WERI-Rb-1 (cell line): ENCODE data around the gene RFX2.

ENCODE experiments used
- DNase-seq: peaks from one replicate; pipeline ENCODE4 v3.0.0-alpha.2; 2020
- H3K27ac ChIP-seq: fragments of 250-450 bp; sonication (Bioruptor Pico); 2 replicates; pipeline ENCODE4 v1.5.1; 2020; ENCODE audit warnings: mild to moderate bottlenecking, moderate library complexity
- H3K27me3 ChIP-seq: fragments of 250-450 bp; sonication (Bioruptor Pico); 2 replicates; pipeline ENCODE4 v1.5.1; 2021; ENCODE audit warnings: mild to moderate bottlenecking, low read depth, moderate library complexity; ENCODE audit not compliant: insufficient read depth, severe bottlenecking
- H3K36me3 ChIP-seq: fragments of 250-450 bp; sonication (Bioruptor Pico); 2 replicates; pipeline ENCODE4 v1.5.1; 2020; ENCODE audit warnings: mild to moderate bottlenecking, moderate library complexity
- H3K4me3 ChIP-seq: 2 replicates; pipeline ENCODE4 v1.5.1; 2011; ENCODE audit warnings: low read depth, mild to moderate bottlenecking, control low read depth, low read length
- H3K9me3 ChIP-seq: fragments of 250-450 bp; sonication (Bioruptor Pico); 2 replicates; pipeline ENCODE4 v1.5.1; 2021; ENCODE audit warnings: mild to moderate bottlenecking, moderate library complexity; ENCODE audit not compliant: severe bottlenecking
- TF ChIP-seq, protein P1 (sequence below): IDR thresholded peaks from 2 replicates; pipeline ENCODE4 v1.5.1; 2011; ENCODE audit warnings: low read depth, mild to moderate bottlenecking, control low read depth, inconsistent platforms, low read length

The RFX2 gene

DNA sequence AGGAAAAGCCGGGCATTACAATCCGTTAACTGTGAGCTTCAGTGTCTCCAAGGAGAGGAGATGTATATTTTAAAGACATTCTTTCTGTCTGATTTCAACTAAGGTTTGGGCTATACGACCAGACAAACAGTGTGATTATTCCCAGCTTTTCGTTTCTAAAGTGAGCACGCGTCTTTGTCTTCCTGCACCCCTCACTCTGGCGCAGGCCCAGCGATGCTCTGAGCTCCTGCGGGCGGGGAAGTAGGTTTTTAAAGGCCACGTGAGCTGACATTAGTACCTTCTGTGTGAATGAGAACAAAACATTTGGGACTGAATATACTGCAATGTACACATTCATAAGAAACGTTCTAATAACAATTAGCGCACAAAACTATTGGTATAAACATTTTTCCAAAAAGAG, 117.1 kb downstream of the RFX2 start:
- H3K36me3 ChIP-seq: no peaks in the 10 kb centered on the region; the same call in 1 of the 2 replicates
- no peaks in the 10 kb centered on the region for H3K9me3 ChIP-seq
- no peak for DNase-seq
- H3K27ac ChIP-seq: no peak overlapping the region
- H3K4me3 ChIP-seq: no peak overlapping the region
- no peaks in the 10 kb centered on the region for H3K27me3 ChIP-seq
- TF ChIP-seq, protein P1, sequence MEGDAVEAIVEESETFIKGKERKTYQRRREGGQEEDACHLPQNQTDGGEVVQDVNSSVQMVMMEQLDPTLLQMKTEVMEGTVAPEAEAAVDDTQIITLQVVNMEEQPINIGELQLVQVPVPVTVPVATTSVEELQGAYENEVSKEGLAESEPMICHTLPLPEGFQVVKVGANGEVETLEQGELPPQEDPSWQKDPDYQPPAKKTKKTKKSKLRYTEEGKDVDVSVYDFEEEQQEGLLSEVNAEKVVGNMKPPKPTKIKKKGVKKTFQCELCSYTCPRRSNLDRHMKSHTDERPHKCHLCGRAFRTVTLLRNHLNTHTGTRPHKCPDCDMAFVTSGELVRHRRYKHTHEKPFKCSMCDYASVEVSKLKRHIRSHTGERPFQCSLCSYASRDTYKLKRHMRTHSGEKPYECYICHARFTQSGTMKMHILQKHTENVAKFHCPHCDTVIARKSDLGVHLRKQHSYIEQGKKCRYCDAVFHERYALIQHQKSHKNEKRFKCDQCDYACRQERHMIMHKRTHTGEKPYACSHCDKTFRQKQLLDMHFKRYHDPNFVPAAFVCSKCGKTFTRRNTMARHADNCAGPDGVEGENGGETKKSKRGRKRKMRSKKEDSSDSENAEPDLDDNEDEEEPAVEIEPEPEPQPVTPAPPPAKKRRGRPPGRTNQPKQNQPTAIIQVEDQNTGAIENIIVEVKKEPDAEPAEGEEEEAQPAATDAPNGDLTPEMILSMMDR: no peak

DNA sequence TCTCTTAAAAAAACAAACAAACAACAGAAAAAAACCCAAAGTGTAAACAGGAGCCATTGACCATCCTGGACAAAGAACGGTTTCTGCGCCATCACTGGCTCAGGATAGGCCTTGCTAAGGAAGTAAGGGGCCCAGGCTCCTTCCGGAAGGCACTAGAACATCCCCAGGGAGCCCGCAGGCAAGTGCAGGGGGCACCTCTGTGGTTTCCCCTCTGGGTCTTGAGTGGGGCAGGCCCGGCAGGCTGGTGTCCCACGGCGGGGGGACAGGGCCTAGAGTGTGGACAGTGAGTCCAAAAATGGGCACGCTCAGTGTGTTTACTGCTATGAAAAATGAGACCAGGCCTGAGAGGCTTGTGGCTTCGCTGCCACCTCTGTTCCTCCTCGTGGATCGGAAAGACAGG, 117.5 kb downstream of the RFX2 start:
- Histone ChIP-seq H3K4me3 (no peak overlapping the region), H3K27me3 (no peaks in the 10 kb centered on the region), H3K27ac (no peak overlapping the region), H3K36me3 (no peaks in the 10 kb centered on the region; the same call in 1 of the 2 replicates), H3K9me3 (no peaks in the 10 kb centered on the region)
- no peak for DNase-seq
- TF ChIP-seq, protein P1: no peak

DNA sequence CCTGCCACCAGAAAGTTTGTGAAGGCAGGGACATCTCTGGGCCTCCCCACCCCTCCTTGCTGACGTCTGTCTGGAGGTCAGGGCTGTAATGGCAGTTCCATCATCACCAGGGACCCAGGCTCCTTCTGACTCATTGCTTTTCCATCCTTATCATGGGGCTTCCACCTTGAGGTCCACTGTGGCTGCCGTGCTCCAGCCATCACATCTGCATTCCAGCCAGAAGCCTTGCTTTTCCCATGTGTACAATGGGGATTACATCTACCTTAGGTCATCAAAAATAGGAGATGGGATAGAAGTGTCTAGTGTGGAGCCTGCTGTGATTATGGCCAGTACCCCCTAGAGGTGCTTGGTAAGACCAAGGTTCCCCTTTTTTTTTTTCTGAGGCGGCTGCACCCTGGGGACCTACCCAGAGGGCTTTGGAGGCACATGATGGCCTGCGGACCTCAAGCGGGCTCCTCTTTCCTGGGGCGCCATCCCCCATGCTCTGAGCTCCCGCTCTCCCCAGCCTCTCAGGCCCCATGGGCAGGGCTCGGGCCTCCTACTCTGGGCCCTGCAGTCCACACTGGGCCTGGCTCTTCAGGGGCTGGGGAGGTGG, 119.0 kb downstream of the RFX2 start:
- Histone ChIP-seq H3K27ac (no peak overlapping the region), H3K36me3 (no peaks in the 10 kb centered on the region; the same call in 1 of the 2 replicates), H3K9me3 (no peaks in the 10 kb centered on the region), H3K4me3 (no peak overlapping the region), H3K27me3 (no peaks in the 10 kb centered on the region)
- TF ChIP-seq, protein P1: no peak
- DNase-seq: no peak

DNA sequence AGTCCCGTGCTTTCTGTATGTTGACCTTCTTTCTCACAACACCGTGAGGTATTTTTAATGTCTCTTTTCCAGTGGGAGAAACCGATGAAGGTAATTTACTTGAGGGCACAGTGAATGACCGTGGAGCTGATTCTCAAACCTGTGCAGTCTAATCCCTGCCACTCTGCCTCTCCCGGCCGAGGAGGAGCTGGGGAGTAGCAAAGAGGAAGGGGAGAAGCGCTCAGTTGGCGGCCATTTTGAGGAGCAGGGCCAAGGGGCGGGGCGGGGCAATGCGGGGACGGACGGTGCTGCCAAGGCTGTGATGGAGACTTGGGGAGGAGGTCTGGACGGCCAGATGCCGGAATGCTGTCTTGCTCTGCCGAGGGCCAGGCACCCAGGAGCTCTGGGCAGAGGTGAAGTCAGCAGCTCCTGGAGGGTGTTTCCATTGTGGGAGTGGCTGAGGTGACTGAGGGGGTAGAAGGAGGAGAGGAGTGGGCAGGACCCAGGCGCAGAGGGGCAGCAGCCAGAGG, 120.0 kb downstream of the RFX2 start:
- Histone ChIP-seq H3K9me3 (no peaks in the 10 kb centered on the region), H3K27me3 (no peaks in the 10 kb centered on the region), H3K36me3 (no peaks in the 10 kb centered on the region; the same call in 1 of the 2 replicates), H3K27ac (no peak overlapping the region), H3K4me3 (no peak overlapping the region)
- TF ChIP-seq, protein P1: no peak
- DNase-seq: no peak

DNA sequence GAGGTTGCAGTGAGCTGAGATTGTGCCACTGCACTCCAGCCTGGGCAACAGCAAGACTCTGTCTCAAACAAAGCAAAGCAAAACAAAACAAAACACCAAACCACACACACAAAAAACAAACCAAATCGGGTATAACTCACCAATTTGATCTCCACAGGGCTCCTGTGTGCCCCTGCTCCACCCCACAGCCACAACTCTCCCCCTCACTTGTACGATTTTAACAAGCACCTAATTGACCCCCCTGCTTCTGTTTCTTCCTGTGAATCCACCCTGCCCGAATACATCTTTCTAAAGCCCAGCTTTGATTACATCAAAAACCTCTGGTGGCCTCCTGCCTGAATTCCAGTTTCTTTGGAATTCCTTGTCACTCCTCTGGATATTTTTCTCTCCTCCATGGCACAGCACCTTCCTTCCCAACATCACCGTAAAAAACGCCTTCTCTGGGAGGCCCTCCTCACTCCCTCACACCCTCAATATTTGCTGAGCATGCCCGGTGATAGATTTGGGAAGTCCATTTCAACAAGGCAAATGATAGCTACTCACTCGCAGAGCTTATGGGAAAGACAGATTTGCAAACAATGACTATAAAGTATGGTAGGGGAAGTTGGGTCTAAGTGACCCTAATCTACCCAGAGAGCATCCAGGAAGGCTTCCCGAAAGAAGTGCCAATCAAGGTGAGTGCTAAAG, 120.8 kb downstream of the RFX2 start:
- no peak overlapping the region for H3K27ac ChIP-seq
- H3K9me3 ChIP-seq: no peaks in the 10 kb centered on the region
- no peak for DNase-seq
- TF ChIP-seq, protein P1: no peak
- H3K4me3 ChIP-seq: no peak overlapping the region
- no peaks in the 10 kb centered on the region for H3K27me3 ChIP-seq
- no peaks in the 10 kb centered on the region; the same call in 1 of the 2 replicates for H3K36me3 ChIP-seq
